Common myeloid progenitor, CD34-positive (primary cell): ENCODE measurements around the gene HTRA3.

ENCODE experiments used
- CTCF ChIA-PET: fragments of 350-600 bp; sonication (Branson Sonifier 250); formaldehyde crosslinking; loops from one replicate; lab custom pipeline; 2021; ENCODE audit warnings: antibody characterized with exemption; lab: Charles Lee
- POLR2A ChIA-PET: fragments of 350-600 bp; sonication (Branson Sonifier 250); formaldehyde crosslinking; loops from one replicate; lab custom pipeline; 2021; ENCODE audit warnings: antibody characterized with exemption; lab: Charles Lee
- DNase-seq, 3 donors: peaks; one replicate each; pipeline versions ENCODE4 v3.0.0 to v3.0.0-alpha.2; 2013
- H3K27ac ChIP-seq, 2 experiments: 1 replicate in 1 of 2; 2 replicates in 1 of 2; pipeline ENCODE4 v1.7.0; 2013; ENCODE audit warnings: inconsistent platforms in 2 of 2, low read length in 2 of 2, mild to moderate bottlenecking in 2 of 2, low read depth in 1 of 2, moderate library complexity in 1 of 2; ENCODE audit not compliant: severe bottlenecking in 2 of 2, insufficient read depth in 1 of 2, poor library complexity in 1 of 2
- H3K27me3 ChIP-seq, 5 experiments: replicated peaks in 2 of 5; 1 replicate in 3 of 5; 2 replicates in 2 of 5; pipeline versions ENCODE4 v1.6.1 to v1.7.0; 2013; ENCODE audit warnings: low read length in 4 of 5, mild to moderate bottlenecking in 2 of 5, moderate library complexity in 2 of 5, inconsistent platforms in 1 of 5; ENCODE audit not compliant: insufficient read depth in 5 of 5, control insufficient read depth in 4 of 5
- H3K36me3 ChIP-seq, 4 experiments: 1 replicate in 2 of 4; 2 replicates in 2 of 4; pipeline versions ENCODE4 v1.6.1 to v1.7.0; 2013; ENCODE audit warnings: low read length in 3 of 4, control low read depth in 1 of 4, mild to moderate bottlenecking in 1 of 4; ENCODE audit not compliant: control insufficient read depth in 4 of 4, insufficient read depth in 4 of 4
- H3K4me1 ChIP-seq, 4 experiments: 1 replicate in 3 of 4; 2 replicates in 1 of 4; pipeline versions ENCODE4 v1.6.1 to v1.7.1; 2013; ENCODE audit warnings: low read length in 3 of 4, mild to moderate bottlenecking in 3 of 4, control low read depth in 1 of 4, inconsistent platforms in 1 of 4, moderate library complexity in 1 of 4; ENCODE audit not compliant: control insufficient read depth in 4 of 4, insufficient read depth in 4 of 4; ENCODE audit errors: control extremely low read depth in 1 of 4
- H3K4me3 ChIP-seq, 7 experiments: 1 replicate in 4 of 7; 2 replicates in 3 of 7; pipeline versions ENCODE4 v1.5.1 to v1.7.0; 2013; ENCODE audit warnings: mild to moderate bottlenecking in 7 of 7, low read length in 6 of 7, moderate library complexity in 6 of 7, inconsistent platforms in 2 of 7, low read depth in 2 of 7, control low read depth in 1 of 7; ENCODE audit not compliant: insufficient read depth in 4 of 7, control insufficient read depth in 1 of 7; ENCODE audit errors: extremely low read depth in 1 of 7
- H3K9me3 ChIP-seq, 5 experiments: 1 replicate in 4 of 5; 2 replicates in 1 of 5; pipeline versions ENCODE4 v1.6.1 to v1.7.1; 2013; ENCODE audit warnings: low read length in 4 of 5, mild to moderate bottlenecking in 2 of 5, inconsistent platforms in 1 of 5, low read depth in 1 of 5, moderate library complexity in 1 of 5; ENCODE audit not compliant: control insufficient read depth in 4 of 5, insufficient read depth in 2 of 5; ENCODE audit errors: control extremely low read depth in 1 of 5
- WGBS: methylation state at CpG from one replicate; pipeline ENCODE4 v1.1.5; 2013; ENCODE audit not compliant: insufficient coverage; 5-methylcytosine and 5-hydroxymethylcytosine counted together

Gene HTRA3

DNA sequence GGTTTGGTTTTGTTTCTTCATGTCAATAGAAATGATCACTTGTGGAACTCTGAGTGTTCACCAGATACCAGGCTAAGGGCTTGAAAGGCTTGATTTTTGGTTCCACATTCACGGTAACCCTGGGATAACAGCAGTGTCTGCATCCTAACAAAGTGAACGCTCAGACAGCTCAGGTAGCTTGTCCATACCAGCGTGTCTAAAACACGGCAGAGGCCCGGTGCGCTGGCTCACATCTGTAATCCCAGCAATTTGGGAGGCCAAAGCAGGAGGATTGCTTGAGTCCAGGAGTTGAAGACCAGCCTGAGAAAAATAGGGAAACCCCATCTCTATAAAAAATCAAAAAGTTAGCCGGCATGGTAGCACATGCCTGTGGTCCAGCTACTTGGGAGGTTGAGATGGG is 49.0 kb downstream of the HTRA3 start:
- H3K4me1 ChIP-seq, result peaks cover 3 to 24% (median 23%) of the 10 kb centered on the region in 4 experiments
- 99% methylated on average over 7 of the region's 7 CpGs for WGBS
- no peak for DNase-seq
- H3K36me3 ChIP-seq, result no peaks in the 10 kb centered on the region
- no peaks in the 10 kb centered on the region for H3K27me3 ChIP-seq
- POLR2A ChIA-PET, result no interaction called here
- H3K9me3 ChIP-seq, result peaks cover 0 to 4% (median 0%) of the 10 kb centered on the region in 5 experiments
- H3K4me3 ChIP-seq, result no peak overlapping the region
- no peak overlapping the region for H3K27ac ChIP-seq
- CTCF ChIA-PET, result interaction anchor here (1.1 kb wide), 1 partner anchor 16 kb away, joined by 3 read pairs; no protein-coding TSS in a partner anchor

DNA sequence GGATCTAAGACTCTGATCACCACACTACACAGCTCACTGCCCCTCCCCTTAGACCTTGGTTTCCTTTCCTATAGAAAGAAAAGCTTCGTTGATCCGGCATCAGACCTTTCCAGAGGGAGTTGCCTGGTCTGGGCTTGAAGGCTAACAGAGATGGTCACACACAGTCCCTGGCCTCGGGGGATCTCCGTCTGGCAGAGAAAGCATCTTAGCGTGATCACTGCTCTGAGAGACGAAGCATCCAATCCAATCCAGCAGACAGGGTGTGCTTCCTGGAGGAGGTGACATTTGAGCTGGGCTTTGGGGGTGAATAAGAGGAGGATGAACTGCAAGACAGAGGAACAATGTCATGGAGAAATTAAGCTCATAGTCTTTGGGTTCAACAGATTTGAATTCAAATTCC is 49.5 kb downstream of the HTRA3 start:
- Histone ChIP-seq H3K4me1 (peaks cover 3 to 24% (median 23%) of the 10 kb centered on the region in 4 experiments), H3K4me3 (no peak overlapping the region), H3K27ac (no peak overlapping the region), H3K27me3 (no peaks in the 10 kb centered on the region), H3K9me3 (peaks cover 0 to 9% (median 0%) of the 10 kb centered on the region in 5 experiments), H3K36me3 (no peaks in the 10 kb centered on the region)
- ChIA-PET POLR2A (no interaction called here), CTCF (interaction anchor here (1.1 kb wide), 2 partner anchors 15 to 16 kb away, joined by 3 read pairs; no protein-coding TSS in a partner anchor)
- WGBS, result 100% methylated on average over 2 of the region's 6 CpGs
- DNase-seq, result no peak

DNA sequence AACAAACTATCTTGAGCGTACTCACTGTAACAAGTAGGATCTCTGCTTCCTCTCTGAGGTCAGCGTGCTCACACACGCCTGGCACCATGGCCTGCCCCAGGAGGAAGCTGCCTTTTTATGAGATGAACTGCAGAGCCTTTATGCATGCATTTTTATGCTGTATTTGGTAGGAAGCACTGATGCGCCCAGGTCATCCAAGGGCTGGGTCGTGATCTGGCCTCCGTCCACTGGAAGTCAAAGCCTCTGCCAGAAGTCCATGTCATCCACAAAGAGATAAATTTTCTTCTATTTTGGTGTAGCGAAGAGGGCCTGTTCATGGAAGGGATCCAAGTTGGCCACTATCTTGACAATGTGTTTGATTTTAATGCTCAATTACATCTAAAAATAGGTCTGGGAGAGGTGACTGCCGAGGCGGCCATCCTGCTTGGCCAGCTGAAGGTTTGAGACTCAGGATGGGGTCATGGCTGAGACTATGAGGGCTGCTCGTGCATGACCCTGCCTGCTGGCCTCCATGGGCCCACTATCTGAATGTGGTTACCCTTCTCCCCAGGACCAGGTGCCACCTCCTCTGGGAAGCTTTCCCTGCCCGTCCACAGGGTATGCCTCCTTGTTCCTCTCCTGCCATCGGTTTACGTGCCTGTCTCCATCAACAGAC is 50.3 kb downstream of the HTRA3 start:
- H3K9me3 ChIP-seq, result peaks cover 0 to 9% (median 0%) of the 10 kb centered on the region in 5 experiments
- no peak overlapping the region for H3K27ac ChIP-seq
- ChIA-PET CTCF (interaction anchor here (0.5 to 1.1 kb wide), 4 partner anchors 14 to 78 kb away, joined by 3 to 4 read pairs (median 3); no protein-coding TSS in a partner anchor), POLR2A (no interaction called here)
- H3K27me3 ChIP-seq, result no peaks in the 10 kb centered on the region
- WGBS, result 74% methylated on average over 6 of the region's 13 CpGs
- H3K4me3 ChIP-seq, result no peak overlapping the region
- DNase-seq, result peak; percentile 29 to 72 (median 68)
- peaks cover 3 to 24% (median 23%) of the 10 kb centered on the region in 4 experiments for H3K4me1 ChIP-seq
- no peaks in the 10 kb centered on the region for H3K36me3 ChIP-seq

DNA sequence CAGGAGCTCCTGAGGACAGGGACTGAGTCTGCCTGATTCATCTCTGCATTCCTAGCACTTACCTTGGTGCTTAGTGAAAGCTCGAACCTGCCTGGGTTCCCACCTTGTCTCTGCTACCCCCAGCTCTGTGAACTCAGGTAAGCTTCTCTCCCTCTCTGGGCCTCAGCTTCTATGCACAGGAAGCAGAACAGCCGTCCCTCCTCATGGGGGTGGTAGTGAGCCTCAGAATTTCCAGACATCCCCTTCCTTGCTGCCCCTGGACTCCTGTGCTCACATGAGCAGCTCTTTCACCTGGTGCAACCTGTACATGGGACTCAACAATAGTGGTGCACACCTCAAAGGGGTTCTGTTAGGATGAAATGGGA is 50.8 kb downstream of the HTRA3 start:
- Histone ChIP-seq H3K36me3 (no peaks in the 10 kb centered on the region), H3K4me1 (peaks cover 0 to 21% (median 21%) of the 10 kb centered on the region in 4 experiments), H3K27ac (no peak overlapping the region), H3K4me3 (no peak overlapping the region), H3K9me3 (peaks cover 0 to 9% (median 0%) of the 10 kb centered on the region in 5 experiments), H3K27me3 (no peaks in the 10 kb centered on the region)
- ChIA-PET POLR2A (no interaction called here), CTCF (interaction anchor here (0.5 to 1.0 kb wide), 2 partner anchors 77 to 78 kb away, joined by 3 to 4 read pairs; no protein-coding TSS in a partner anchor)
- DNase-seq, result no peak
- WGBS, result 100% methylated on average over 1 of the region's 2 CpGs

DNA sequence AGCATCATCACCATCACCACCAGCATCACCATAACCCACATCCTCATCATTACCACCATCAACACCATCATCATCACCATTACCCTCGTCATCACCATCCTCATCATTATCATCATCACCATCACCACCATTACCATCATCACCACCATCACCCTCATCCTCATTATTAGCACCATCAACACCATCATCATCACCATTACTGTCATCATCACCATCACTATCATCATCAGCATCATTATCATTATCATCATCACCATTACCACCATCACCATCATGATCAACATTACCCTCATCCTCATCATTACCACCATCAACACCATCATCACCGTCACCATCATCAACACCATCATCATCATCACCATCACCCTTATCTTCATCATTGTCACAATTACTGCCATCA is 51.7 kb downstream of the HTRA3 start:
- peaks cover 0 to 13% (median 12%) of the 10 kb centered on the region in 4 experiments for H3K4me1 ChIP-seq
- no peaks in the 10 kb centered on the region for H3K27me3 ChIP-seq
- DNase-seq, result no peak
- H3K9me3 ChIP-seq, result peaks cover 0 to 11% (median 0%) of the 10 kb centered on the region in 5 experiments
- CTCF ChIA-PET, result no interaction called here
- POLR2A ChIA-PET, result no interaction called here
- H3K27ac ChIP-seq, result no peak overlapping the region
- no peaks in the 10 kb centered on the region for H3K36me3 ChIP-seq
- 100% methylated on average over 2 of the region's 2 CpGs for WGBS
- no peak overlapping the region for H3K4me3 ChIP-seq

DNA sequence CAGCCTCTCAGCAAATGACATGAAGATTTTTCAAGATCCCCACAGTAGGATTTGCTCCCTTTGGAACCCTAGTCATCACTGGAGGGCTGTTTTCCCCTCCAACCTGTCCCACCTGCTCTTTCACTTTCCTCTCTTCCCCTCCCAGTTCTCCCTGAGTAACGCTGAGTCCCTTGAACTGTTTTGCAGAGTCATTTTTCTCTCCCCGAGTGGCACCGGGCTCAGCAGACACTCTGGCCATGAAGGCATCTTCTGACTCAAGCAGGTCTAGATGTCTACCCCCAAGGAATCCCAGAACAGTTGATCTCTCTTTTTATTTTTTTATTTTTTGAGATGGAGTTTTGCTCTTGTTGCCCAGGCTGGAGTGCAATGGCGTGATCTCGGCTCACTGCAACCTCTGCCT is 52.2 kb downstream of the HTRA3 start:
- CTCF ChIA-PET, result no interaction called here
- POLR2A ChIA-PET, result no interaction called here
- Histone ChIP-seq H3K36me3 (no peaks in the 10 kb centered on the region), H3K4me3 (no peak overlapping the region), H3K27ac (no peak overlapping the region), H3K4me1 (peaks cover 0 to 12% (median 11%) of the 10 kb centered on the region in 4 experiments), H3K9me3 (peaks cover 0 to 16% (median 0%) of the 10 kb centered on the region in 5 experiments), H3K27me3 (no peaks in the 10 kb centered on the region)
- no peak for DNase-seq
- WGBS, result 63% methylated on average over 3 of the region's 5 CpGs
